ENCODE measurements around the gene C1GALT1. TPM values are rescaled to one million over a fixed set of nuclear protein-coding genes. Genes with fewer than 3 reads are reported as not detected.

Gene C1GALT1
- total and polyA plus RNA-seq, 9 of the 15 experiments (the other 6 are each of a cell fraction or from before 2014, with no cell fraction given) = 5.0 to 33.2 (median 24.1) TPM

DNA sequence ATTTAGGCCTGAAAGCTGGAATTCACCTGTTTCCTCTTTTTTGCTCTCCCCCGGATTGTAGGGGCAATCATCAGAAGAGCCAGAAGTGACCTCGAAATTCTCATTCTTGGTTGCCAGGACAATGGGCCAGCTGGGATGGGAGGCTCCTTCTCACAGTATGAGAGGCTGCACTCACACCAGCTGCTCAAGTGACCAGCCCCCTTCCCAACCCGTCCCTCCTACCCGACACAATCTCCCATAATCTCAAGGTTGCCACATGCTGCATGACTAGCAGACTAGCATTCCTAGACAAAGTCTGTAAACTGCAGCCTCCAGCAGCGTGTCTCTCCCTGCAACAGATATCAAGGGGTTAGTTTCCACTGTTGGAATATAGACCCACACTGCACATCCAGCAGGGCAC is 110.3 kb downstream of the C1GALT1 start:
- DNase-seq (ENCODE audit: extremely low read depth in 1 of 4, low spot score in 3 of 4) (peak in 2 of 4 experiments; percentile 12 to 37), FAIRE-seq (no peak), ATAC-seq (peak; percentile 81)
- intact Hi-C loops (cut with micrococcal nuclease) = loop anchor here (10.0 kb wide), 1 partner anchor 188 kb away; no protein-coding TSS in a partner anchor
- TF ChIP-seq, protein P1, sequence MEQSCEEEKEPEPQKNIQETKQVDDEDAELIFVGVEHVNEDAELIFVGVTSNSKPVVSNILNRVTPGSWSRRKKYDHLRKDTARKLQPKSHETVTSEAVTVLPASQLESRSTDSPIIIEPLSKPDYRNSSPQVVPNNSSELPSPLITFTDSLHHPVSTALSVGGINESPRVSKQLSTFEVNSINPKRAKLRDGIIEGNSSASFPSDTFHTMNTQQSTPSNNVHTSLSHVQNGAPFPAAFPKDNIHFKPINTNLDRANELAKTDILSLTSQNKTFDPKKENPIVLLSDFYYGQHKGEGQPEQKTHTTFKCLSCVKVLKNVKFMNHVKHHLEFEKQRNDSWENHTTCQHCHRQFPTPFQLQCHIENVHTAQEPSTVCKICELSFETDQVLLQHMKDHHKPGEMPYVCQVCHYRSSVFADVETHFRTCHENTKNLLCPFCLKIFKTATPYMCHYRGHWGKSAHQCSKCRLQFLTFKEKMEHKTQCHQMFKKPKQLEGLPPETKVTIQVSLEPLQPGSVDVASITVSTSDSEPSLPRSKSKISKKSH (CRISPR knock-in tag; IDR thresholded peaks at IDR 0.05) = no peak
- TF ChIP-seq CEBPG (CRISPR knock-in tag; IDR thresholded peaks at IDR 0.05) (no peak), CEBPG (tag; conservative IDR thresholded peaks at IDR 0.05 in 1 of 2, IDR thresholded peaks at IDR 0.05 in 1 of 2) (0 out of 4 replicates have a peak, but pooled peaks of 1 of the 2 experiments have one; percentile 7), ZNF518B (CRISPR knock-in tag; IDR thresholded peaks at IDR 0.05) (no peak), RFX1 (IDR thresholded peaks at IDR 0.05) (peak; percentile 52), ZNF165 (CRISPR knock-in tag; IDR thresholded peaks at IDR 0.05; ENCODE audit: borderline replicate concordance) (no peak), ZEB2 (IDR thresholded peaks at IDR 0.05) (no peak), CEBPB (tag; IDR thresholded peaks at IDR 0.05) (peak; percentile 72), JUN (IDR thresholded peaks at IDR 0.05; ENCODE audit: borderline replicate concordance, low read depth, low read length) (no peak), JUN (CRISPR knock-in tag; IDR thresholded peaks at IDR 0.05; ENCODE audit: borderline replicate concordance) (no peak), THRAP3 (IDR thresholded peaks at IDR 0.05; ENCODE audit: borderline replicate concordance) (no peak), NFE2 (IDR thresholded peaks at IDR 0.05; ENCODE audit: low read depth) (peak; percentile 32; the same call in 1 of the 2 replicates), TRIM24 (IDR thresholded peaks at IDR 0.05) (0 out of 4 replicates have a peak, but pooled peaks have one; percentile 15 to 28), MAFG (tag; conservative IDR thresholded peaks at IDR 0.05) (peak; percentile 39; the same call in 1 of the 2 replicates), NCOA1 (IDR thresholded peaks at IDR 0.05; ENCODE audit: low read depth) (no peak), CBFA2T3 (IDR thresholded peaks at IDR 0.05) (peak; percentile 22; the same call in 1 of the 2 replicates)
- TF ChIP-seq, protein P2, sequence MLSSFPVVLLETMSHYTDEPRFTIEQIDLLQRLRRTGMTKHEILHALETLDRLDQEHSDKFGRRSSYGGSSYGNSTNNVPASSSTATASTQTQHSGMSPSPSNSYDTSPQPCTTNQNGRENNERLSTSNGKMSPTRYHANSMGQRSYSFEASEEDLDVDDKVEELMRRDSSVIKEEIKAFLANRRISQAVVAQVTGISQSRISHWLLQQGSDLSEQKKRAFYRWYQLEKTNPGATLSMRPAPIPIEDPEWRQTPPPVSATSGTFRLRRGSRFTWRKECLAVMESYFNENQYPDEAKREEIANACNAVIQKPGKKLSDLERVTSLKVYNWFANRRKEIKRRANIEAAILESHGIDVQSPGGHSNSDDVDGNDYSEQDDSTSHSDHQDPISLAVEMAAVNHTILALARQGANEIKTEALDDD (IDR thresholded peaks at IDR 0.05) = peak; percentile 56; the same call in 1 of the 2 replicates
- TF ChIP-seq, protein P3, sequence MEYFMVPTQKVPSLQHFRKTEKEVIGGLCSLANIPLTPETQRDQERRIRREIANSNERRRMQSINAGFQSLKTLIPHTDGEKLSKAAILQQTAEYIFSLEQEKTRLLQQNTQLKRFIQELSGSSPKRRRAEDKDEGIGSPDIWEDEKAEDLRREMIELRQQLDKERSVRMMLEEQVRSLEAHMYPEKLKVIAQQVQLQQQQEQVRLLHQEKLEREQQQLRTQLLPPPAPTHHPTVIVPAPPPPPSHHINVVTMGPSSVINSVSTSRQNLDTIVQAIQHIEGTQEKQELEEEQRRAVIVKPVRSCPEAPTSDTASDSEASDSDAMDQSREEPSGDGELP (CRISPR knock-in tag; IDR thresholded peaks at IDR 0.05; ENCODE audit: borderline replicate concordance) = peak; percentile 69
- POLR2A ChIA-PET = interaction anchor here (1.2 kb wide), 1 partner anchor 193 kb away, joined by 3 read pairs; no protein-coding TSS in a partner anchor
- no peaks in the 10 kb centered on the region for H3K79me2 ChIP-seq (ENCODE audit: control insufficient read depth, insufficient read depth, low read length)
- CTCF ChIA-PET (ENCODE audit: low intra/inter-chr PET ratio) = no interaction called here
- WGBS (ENCODE audit: insufficient coverage, low coverage, missing lambda C conversion rate) = 10% methylated on average over 5 of the region's 5 CpGs
- no peaks in the 10 kb centered on the region for H3K9me3 ChIP-seq (replicated peaks; ENCODE audit: control insufficient read depth, insufficient read depth, low read depth, low read length)
- H3K4me1 ChIP-seq (replicated peaks in 1 of 2; ENCODE audit: control insufficient read depth in 2 of 2, insufficient read depth in 2 of 2, low read length in 2 of 2) = peaks cover 0 to 7% of the 10 kb centered on the region in 2 experiments; a peak in 2 of 5 replicates
- no peaks in the 10 kb centered on the region for H4K20me1 ChIP-seq (replicated peaks; ENCODE audit: control insufficient read depth, insufficient read depth, low read length)
- in situ Hi-C loops (cut with MboI) = no loop called here
- H3K4me3 ChIP-seq = no peak overlapping the region
- no peak overlapping the region for H3K9ac ChIP-seq (ENCODE audit: insufficient read depth in 1 of 2, low read depth in 2 of 2, low read length in 2 of 2)
- H2AFZ ChIP-seq (ENCODE audit: low read depth, low read length) = peak overlapping the region; percentile 77
- BruUV-seq (replicated peaks) = no TSS peak
- H3K27ac ChIP-seq (ENCODE audit: extremely low read depth, low read depth, low read length) = no peak overlapping the region
- no peaks in the 10 kb centered on the region for H3K27me3 ChIP-seq (ENCODE audit: control insufficient read depth in 2 of 2, insufficient read depth in 2 of 2, low read length in 2 of 2)
- H3K36me3 ChIP-seq (ENCODE audit: control insufficient read depth, insufficient read depth, low read length) = no peaks in the 10 kb centered on the region
- H3K4me2 ChIP-seq (ENCODE audit: insufficient read depth, low read length) = peak overlapping the region; percentile 33; the same call in 1 of the 2 replicates
- H3K9me1 ChIP-seq (ENCODE audit: control insufficient read depth, insufficient read depth, low read length) = no peaks in the 10 kb centered on the region

All from K562 (cell line).